Stimulated activated CD4-positive, alpha-beta T cell treated with anti-CD3 and anti-CD28 coated beads, Interleukin-1b, Interleukin-23, amount 100 ng/mL, for 1 hour (primary cell): ENCODE measurements around the gene FIBP.
A peak's percentile ranks its signal among the peaks of the same experiment; 100 is the strongest.

Experiments
- DNase-seq, 2 donors: peaks; one replicate each; pipeline ENCODE4 v3.0.0-alpha.2; 2020; ENCODE audit warnings: low read depth in 2 of 2

Gene FIBP

DNA sequence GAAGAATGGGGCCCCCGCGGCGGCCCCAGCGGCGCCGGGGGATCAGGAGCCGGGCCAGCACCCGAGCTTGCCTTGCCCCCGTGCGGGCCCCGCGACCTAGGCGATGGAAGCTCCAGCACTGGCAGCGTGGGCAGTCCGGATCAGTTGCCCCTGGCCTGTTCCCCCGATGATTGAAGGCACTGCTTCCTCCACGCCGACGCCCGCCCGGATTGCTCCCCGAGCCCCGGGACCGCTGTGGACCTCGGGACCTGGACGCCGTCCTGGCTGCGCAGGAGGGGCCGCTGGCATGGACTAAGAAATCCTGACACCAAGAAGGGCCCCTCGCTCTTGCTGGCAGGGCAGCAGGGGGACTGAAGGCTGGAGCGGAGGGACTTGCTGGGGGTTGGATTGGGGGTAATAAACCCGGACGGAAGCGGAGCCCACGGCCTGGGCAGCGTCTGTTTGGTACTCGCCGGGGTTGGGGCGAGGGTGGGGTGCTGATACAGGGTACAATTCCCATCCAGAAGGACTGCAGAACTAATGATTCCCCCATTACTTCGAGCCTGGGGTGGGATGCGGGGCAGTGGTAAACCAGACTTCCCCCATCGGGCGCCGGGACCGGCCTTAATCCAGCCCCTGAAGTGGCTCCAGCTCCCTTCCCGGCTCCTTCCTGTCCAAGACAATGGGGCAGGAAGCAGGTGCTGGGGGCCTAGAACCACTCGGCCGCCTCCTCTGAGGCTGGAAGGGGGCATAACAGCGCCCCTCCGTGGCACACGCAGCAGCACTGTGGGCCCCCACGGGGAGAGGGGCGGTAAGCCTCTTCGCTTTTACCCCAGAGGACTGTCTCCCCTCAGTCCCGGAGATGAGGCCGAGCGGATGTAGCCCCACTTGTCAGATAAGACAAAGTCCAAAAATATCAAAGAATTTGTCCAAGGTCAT, 3.2 kb upstream of the FIBP start:
- DNase-seq: no peak

DNA sequence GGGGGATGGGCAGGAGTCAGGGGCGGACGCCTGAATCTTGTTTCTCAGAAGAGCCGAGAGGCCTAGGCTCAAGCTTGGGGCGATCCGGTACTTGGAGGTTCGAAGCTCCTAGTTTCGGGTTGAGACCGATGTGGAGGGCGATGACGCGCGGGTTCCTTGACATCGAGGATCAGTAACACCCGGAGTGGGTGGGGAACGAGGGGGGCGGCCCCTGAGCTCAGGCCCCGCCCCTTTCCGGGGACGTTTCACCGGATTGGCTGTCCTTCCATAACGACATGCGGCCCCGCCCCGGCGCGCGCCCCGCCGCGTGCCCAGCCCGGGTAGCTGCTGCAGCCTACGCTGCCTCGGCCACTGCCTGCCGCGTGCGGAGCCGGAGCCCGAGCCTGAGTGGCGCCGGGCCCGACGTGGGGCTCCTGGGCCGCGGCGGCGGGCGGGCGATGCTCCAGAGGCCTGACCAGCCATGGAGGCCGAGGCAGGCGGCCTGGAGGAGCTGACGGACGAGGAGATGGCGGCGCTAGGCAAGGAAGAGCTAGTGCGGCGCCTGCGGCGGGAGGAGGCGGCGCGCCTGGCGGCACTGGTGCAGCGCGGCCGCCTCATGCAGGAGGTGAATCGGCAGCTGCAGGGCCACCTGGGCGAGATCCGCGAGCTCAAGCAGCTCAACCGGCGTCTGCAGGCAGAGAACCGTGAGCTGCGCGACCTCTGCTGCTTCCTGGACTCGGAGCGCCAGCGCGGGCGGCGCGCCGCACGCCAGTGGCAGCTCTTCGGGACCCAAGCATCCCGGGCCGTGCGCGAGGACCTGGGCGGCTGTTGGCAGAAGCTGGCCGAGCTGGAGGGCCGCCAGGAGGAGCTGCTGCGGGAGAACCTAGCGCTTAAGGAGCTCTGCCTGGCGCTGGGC, 2.3 kb upstream of the FIBP start, which contains the start of gene CCDC85B:
CCDC85B (plus strand) TSS at position 350 of the 895 bp plus-strand sequence; CDS start at position 461, 111 bp downstream.
- peak; percentile 98 for DNase-seq

DNA sequence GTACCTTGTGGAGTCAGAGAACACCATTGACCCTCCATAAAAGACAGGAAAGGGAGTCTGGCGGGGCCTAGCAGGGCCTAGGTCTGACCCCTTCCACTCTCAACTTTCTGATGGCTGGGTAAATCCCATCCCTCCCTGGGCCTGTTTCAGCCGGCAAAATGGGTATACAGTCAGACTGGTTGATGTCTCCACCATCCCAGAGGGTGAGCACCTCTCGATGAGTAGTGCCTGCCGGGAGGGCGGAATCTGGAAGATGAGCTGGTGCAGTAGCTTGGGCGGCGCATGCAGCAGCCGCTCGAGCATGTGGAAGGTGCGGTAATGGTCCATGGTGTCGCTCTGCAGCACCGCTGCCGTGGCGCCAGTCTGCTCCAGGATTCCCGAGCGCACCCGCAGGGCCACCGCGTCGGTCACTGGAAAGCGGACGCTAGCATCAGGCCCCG, 528 bp downstream of the FIBP start:
- no peak for DNase-seq

DNA sequence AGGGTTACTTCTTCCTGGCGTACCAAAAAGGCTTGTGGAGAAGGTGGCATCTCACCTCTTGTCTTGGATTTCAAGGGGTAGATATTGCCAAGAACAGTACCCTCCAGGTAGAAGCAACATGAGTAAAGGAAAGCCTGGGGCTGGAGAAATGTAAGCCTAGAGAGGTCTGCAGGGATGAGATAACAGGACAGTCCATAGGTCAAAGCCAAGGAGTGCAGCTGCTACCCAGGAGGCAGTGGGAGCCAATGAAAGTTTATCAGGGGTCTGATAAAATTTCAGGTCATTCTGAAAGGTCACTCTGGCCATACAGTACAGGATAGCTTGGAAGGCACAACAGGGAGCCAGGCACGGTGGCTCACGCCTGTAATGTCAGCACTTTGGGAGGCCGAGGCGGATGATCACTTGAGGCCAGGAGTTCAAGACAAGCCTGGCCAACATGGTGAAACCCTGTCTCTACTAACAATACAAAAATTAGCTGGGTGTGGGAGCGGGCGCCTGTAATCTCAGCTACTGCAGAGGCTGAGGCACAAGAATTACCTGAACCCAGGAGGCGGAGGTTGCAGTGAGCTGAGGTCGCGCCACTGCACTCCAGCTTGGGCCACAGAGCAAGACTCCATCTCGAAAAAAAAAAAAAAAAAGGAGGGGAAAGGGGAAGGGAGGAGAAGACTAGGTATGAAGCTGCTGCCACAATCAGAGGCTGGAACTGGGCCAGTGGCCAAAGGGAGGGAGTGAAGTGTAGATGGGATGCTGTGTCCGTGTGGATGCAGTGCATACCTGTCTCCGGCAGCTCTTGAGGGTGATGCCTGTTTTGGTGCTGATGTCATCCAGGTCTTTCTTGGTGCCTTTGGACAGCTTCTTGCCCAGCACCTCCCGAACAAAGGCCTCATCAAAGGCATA, 1.2 kb downstream of the FIBP start:
- DNase-seq: no peak

DNA sequence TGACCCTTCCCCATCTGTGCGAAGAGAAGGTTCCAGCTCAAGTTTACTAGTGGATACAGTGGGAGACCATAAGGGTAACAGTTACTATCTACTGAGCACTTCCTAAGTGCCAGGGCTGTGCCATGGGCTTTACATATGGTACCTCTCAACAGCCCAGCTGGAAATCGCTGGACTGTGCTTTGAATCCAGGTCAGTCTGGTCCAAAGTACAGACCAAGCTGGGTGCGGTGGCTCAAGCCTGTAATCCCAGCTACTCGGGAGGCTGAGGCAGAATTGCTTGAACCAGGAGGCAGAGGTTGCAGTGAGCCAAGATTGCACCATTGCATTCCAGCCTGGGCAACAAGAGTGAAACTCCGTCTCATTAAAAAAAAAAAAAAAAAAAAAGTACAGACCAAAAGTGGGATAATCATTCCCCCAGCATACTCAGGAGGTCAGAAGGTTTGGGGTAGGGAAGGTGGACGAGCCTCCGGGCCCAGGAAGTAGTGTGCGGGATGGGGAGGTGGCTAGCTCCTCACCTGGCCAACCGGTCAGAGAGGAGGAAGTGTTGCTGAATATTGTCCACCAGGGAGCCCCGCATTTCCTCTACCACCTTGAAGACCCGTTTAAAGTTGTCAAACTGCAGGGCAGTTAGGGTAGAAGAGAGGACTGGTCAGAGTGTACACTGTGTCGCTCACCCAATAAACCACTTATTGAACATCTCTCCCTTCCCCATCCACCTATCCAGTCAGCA, 2.3 kb downstream of the FIBP start:
- no peak for DNase-seq

DNA sequence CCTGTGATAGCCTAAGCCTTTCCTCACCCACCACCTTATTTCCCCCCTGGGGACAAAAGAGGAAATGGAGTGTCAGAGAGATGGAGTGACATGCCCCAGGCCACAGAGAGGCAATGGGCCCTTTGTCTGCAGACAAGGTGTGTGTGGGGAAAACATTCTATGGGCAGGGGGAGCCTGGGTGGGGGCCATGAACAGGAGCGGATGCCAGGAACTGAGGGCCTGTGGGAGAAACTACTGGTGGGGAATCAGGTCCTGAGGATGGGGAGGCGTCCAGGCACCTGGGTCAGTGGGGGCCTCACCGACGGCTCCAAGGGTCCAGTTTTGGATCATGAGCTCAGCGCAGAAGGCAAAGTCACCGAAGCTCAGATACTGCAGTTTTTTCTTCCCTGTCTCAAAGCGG, 3.0 kb downstream of the FIBP start:
- DNase-seq: no peak

DNA sequence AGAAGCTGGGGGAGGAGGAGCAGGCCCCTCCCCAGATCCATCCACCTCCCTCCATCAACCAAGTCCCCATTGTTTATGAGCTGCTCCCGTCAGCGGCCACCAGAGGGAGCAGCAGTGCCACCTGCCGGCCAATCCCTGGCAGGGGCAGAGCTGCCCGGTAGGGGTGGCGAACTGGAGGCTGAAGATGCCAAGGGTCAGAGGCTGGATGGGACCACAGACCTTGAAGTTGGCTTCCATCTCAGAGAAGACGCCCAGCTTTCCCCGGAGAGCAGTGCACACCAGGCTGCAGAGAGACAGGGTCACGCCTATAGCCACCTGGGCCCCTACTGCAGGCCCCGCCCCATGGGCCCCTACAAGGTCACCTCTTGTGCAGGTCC, 3.6 kb downstream of the FIBP start:
- DNase-seq: peak; percentile 67 to 68

DNA sequence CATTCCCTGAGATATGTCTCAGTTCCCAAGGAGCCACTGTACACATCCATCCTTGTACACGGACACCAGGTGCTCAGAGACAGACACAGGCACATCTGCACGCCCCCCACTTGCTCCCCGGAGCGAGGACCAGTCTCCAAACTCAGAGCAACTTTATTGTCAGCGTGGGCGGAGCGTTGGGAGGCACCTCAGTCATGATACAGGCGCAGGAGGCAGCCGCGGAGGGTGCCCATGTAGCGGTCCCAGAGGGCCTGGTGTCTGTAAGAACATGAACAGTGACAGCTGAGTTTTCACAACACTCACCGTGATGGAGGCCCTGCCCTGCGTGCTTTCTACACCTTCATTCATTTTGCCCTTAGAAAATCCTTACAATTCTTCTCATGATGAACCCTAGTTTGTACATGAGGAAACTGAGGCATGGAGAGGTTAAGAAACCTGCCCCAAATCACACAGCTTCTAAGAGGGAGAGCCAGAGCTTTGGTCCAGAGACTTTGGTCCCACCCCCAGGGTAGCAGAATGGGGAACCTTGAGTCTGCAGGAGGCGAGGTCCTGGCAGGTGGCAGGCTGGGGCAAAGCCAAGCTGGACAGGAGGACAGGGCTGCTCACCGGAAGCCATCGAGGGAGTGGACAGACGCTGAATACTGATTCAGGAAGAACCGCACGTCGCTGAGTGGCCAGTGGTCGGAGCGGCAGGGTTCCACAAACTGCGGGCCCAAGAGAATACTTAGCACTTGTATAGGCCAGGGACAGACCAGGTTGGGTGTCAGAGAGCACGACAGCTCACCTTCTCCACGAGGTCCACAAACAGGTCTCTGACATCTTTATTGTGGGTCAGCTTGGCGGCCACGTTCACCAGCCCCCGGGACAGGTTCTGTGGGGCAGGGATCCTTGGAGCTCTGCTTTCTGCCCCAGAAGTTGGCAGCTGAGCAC, 4.2 kb downstream of the FIBP start:
- DNase-seq: no peak

DNA sequence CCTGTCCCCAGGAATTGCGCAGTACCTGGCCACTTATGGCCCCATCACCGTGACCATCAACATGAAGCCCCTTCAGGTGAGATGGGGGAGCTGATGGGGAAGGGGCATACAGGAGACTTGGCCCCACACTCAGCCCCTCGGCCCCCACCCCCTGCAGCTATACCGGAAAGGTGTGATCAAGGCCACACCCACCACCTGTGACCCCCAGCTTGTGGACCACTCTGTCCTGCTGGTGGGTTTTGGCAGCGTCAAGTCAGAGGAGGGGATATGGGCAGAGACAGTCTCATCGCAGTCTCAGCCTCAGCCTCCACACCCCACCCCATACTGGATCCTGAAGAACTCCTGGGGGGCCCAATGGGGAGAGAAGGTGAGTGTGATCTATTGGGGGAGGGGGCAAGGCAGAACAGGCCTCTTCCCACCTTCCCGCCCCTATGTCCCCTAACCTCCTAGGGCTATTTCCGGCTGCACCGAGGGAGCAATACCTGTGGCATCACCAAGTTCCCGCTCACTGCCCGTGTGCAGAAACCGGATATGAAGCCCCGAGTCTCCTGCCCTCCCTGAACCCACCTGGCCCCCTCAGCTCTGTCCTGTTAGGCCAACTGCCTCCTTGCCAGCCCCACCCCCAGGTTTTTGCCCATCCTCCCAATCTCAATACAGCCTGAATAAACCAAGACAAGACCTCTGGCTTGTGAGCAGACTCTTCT, 5.1 kb downstream of the FIBP start:
- DNase-seq: no peak

DNA sequence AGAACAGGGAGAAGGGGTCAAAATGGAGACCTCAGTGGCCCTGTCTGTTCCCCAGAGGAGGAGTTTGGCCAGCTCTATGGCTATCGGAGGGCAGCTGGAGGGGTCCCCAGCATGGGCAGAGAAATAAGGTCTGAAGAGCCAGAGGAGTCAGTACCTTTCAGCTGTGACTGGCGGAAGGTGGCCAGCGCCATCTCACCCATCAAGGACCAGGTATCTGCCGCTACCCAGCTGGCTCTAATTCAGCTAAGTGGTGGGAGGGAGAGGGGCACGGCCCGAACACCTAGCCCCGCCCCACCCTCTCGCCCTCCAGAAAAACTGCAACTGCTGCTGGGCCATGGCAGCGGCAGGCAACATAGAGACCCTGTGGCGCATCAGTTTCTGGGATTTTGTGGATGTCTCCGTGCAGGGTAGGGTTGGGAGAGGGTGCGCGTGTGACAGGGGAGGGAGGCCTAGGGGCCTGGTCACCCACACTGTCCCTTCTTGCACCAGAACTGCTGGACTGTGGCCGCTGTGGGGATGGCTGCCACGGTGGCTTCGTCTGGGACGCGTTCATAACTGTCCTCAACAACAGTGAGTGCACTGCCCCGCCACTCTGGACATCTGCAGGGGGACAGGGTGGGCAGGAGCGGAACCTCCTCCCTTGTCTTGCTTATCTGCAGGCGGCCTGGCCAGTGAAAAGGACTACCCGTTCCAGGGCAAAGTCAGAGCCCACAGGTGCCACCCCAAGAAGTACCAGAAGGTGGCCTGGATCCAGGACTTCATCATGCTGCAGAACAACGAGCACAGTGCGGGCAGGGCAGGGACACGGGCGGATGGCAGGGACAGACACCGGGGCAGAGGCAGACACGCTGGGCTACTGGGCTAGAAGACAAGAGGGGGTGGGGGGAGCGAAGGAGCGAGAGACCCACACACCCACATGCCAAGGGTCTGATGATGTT, 5.9 kb downstream of the FIBP start:
- DNase-seq: no peak

DNA sequence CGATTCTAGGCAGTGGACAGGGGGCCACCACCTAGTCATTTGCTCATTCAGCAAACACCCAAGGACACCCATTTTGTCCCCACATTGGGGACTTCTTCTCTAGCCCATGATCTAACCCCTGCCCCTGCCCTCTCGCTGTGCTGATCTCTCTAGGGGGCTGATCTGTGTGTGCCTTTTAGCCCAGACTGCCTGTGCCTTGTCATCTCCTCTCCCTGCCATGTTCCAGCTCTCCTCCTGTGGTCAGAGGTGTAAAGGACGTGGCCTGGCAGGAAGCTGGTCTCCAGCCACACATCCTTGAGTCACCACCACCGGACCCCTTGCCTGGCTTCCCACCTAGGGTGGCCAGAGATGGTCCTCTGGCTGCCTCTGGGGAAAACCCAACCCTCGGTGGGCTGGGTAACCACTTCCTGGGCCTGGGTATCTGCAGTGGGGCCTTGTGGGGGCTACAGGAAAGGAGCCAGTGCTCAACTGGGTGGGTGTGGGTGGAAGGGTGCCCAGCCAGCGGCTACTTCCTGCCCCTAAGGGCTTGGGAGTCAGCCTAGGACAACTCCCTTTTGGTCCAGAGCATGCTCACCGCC, 7.3 kb downstream of the FIBP start:
- no peak for DNase-seq

DNA sequence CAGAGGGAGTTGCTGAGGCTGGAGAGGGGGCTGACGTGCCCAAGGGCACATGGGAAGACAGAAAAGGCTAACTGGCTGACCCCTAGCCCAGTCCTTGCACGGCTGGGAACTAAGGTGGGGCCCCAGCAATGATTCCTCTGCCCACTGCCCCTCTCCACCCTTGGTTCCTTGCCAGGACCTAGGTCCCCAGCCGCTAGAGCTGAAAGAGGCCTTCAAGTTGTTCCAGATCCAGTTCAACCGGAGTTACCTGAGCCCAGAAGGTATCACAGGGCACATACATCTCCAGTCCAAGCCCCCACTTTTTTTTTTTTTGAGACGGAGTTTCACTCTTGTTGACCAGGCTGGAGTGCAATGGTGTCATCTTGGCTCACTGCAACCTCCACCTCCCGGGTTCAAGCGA, 8.2 kb downstream of the FIBP start:
- DNase-seq: no peak

DNA sequence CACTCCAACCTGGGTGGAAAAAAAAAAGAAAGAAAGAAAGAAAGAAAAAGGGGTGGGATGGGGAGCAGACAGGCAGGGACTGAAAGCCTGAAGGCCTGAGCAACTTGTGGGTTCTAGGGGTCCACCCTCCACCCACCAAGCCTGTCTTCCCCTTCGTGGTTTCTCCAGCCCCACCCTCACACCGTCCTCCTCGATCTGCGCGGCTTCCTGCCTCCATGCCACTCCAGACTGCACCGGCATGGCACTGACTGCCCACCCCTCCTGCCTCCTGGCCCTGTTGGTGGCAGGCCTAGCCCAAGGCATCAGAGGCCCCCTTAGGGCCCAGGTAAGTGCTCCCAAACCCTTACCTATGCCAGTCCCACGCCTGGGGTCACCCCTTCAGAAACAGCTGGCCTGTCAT, 8.7 kb downstream of the FIBP start, which contains the start of gene CTSW:
CTSW (plus strand) TSS at position 221 of the 400 bp plus-strand sequence; CDS start at position 239, 18 bp downstream.
- no peak for DNase-seq

DNA sequence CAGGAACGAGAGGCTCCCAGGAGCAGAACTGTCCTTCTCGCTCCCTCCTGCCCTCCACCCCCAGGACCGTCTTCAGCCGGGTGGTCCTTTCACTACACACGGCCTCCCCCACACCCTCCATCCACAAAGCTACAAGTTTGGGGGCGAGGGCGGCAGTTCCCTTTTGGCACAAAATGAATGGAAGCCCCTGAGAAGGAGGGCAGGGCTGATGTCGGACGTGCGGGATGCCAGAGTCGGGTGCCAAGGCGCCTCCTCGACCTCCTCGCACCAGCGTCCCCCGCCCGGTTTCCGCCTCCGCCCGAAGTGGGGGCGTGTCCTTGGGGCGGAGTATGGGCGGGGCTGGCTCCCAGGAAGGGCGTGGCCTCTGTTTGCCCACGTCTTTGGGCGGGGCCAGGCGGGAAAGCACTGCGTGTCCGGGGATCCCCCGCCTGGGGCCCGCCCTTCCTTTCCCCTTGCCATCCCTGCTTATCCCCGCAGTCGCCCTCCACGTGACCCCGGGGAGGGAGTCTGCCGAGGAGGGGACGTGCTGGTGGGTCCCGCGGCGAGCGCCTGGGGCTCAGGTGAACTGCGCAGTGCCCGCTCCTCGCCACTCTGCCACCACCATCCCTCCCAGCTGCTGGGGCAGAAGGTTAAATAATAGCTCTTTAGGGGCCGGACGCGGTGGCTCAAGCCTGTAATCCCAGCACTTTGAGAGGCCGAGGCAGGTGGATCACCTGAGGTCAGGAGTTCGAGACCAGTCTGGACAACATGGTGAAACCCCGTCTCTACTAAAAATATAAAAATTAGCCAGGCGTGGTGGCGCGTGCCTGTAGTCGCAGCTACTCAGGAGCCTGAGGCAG, 14.7 kb downstream of the FIBP start:
- peak; percentile 94 to 96 for DNase-seq

DNA sequence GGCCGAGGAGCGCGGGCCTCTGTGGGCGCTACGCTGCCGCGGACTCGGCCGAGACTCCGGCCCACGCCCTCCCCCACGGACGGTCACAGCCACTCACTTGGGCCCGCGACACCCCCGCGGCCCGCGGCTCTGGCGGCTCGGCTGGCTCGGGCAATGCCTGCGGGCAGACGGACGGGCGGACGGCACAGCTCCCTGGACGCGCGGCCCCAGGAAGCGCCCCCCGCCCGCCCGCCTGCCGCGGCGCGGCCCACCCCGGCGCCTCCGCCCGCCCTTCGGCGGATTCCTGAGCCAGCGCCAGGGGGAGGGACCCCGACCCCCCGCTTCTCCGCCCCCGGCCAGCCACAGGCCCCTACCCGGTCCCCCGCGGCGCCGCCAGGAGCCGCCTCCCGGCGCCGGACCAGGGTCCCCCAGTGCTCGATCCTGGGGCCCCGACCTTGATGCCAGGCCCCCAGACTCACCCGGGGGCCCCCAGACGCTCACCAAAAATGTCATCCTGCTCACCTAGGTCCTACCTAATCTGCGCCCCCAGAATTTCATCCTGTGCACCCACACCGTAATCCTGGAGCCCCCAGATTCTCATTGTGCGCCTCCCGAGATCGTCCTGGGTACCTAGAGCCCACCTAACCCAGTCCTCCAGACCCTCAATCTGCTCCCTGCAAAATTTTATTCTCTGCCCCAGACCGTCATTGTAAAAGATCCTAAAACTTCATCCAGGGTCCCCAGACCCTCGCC, 15.5 kb downstream of the FIBP start, which contains the start of gene EFEMP2:
EFEMP2 (minus strand) TSS at position 215 of the 732 bp plus-strand sequence. CDS start 446 bp downstream, outside the sequence.
- no peak for DNase-seq
